SJCRH30 (cell line): ENCODE measurements around the gene MLLT3. TPM values are rescaled to one million over a fixed set of nuclear protein-coding genes. Genes with fewer than 3 reads are reported as not detected.
"Not testable (repeated sequence)": the region's sequence is repeated elsewhere in the genome, so short reads cannot be mapped to it uniquely, and the experiment has no call there.

Experiments
- DNase-seq, 2 experiments: peaks; one replicate each; pipeline ENCODE4 v3.0.0-alpha.2; 2015 to 2020
- H3K27ac ChIP-seq: fragments of 250-450 bp; sonication (Bioruptor Pico); 2 replicates; pipeline ENCODE4 v1.5.1; 2020; ENCODE audit warnings: mild to moderate bottlenecking, moderate library complexity
- H3K27me3 ChIP-seq: fragments of 250-450 bp; sonication (Bioruptor Pico); 2 replicates; pipeline ENCODE4 v1.5.1; 2020; ENCODE audit warnings: mild to moderate bottlenecking, moderate library complexity
- H3K36me3 ChIP-seq: fragments of 250-450 bp; sonication (Bioruptor Pico); 2 replicates; pipeline ENCODE4 v1.5.1; 2020; ENCODE audit warnings: mild to moderate bottlenecking, moderate library complexity
- H3K4me1 ChIP-seq: fragments of 250-450 bp; sonication (Bioruptor Pico); 2 replicates; pipeline ENCODE4 v1.5.1; 2020; ENCODE audit warnings: mild to moderate bottlenecking, moderate library complexity
- H3K4me3 ChIP-seq: fragments of 250-450 bp; sonication (Bioruptor Pico); 2 replicates; pipeline ENCODE4 v1.5.1; 2020; ENCODE audit warnings: mild to moderate bottlenecking, moderate library complexity
- H3K9me3 ChIP-seq: fragments of 250-450 bp; sonication (Bioruptor Pico); replicated peaks from 2 replicates; pipeline ENCODE4 v1.5.1; 2020; ENCODE audit warnings: mild to moderate bottlenecking, moderate library complexity
- total RNA-seq: library from RNA; depleted of rRNA; stranded (reverse); fragments of >200 nt; shearing (Covaris generic); gene quantifications from 2 replicates; pipeline ENCODE4 v1.2.3, GENCODE V29; 2014; rRNA removed

The MLLT3 gene
- total RNA-seq = 26.6 and 30.9 TPM in 2 replicates

DNA sequence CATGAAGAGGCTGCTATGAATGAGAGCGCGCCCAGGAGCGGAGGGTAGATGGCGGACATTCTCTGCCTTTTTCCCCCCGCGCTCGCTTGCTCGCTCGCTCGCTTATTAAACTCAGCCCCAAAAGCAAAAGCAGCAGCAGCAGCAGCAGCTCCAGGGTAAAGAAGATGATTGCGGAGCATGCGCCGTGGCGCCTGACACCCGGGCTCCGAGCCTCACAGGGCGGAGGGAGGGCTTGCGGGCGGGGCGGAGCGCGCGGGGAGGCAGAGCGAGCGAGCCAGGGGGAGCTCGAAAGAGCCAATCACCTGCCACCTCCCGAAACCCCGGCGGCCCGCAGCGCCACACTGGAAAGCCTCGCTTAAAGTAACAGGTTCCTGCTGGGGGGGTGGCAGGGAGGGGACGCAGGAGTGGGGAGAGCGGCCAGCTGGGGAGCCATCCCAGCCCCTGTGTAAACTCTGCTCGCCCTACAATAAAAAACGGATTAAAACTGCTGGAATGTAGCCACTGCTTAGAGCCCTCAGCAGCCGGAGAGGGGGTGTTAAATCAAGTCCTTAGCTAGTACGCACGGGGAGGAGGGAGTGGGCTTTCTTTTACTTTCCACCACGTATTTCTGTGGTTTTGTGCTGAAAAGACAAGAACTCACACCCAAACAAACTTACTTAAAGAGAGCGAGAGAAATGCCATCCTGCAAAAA lies at the start of gene MLLT3:
MLLT3 (minus strand) TSS at position 170 of the 691 bp plus-strand sequence.
- peak within 1 kb of the TSS; percentile 99 for H3K4me3 ChIP-seq
- no peaks in the 10 kb centered on the region for H3K36me3 ChIP-seq
- no peaks in the 10 kb centered on the region for H3K4me1 ChIP-seq
- H3K27ac ChIP-seq = peak within 1 kb of the TSS; percentile 85
- no peaks in the 10 kb centered on the region for H3K9me3 ChIP-seq
- H3K27me3 ChIP-seq = no peaks in the 10 kb centered on the region
- peak; percentile 94 to 95 for DNase-seq

DNA sequence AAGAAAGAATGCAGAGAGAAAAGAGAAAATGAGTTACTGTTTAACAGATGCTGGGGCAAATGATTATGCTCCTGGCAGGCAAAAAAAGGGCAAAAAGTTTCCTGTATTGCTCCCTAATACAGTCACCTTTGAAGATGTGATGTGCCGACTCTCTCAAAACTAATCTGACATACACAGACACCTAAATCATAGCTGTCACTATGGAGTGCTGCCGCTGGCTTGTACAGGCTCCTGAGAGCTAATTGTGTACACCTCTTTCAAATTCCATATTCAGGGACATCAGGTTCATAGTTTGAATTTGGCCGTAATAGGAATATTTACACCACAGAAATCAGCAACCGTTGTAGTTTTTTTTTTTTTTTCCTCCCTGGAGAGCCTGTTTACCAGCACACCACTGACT lies 49.3 kb upstream of the MLLT3 start:
- peaks cover 4% of the 10 kb centered on the region for H3K27me3 ChIP-seq
- no peak overlapping the region for H3K27ac ChIP-seq
- DNase-seq = no peak
- no peaks in the 10 kb centered on the region for H3K4me1 ChIP-seq
- no peaks in the 10 kb centered on the region for H3K9me3 ChIP-seq
- H3K4me3 ChIP-seq = no peak overlapping the region
- no peaks in the 10 kb centered on the region for H3K36me3 ChIP-seq

DNA sequence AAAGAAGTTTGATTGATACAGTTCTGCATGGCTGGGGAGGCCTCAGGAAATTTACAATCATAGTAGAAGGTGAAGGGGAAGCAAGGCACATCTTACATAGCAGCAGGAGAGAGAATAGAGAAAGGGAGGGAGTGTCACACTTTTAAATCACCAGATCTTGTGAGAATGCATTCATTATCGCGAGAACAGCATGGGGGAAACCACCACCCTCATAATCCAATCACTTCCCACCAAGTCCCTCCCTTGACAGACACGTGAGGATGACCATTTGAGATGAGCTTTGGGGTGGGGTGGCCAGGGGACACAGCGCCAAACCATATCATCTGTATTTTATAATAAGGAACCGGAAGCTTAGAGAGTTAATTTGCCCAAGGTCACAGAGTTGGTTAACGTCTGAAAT lies 48.1 kb upstream of the MLLT3 start:
- DNase-seq = no peak
- no peak overlapping the region for H3K4me3 ChIP-seq
- peaks cover 4% of the 10 kb centered on the region for H3K27me3 ChIP-seq
- no peaks in the 10 kb centered on the region for H3K36me3 ChIP-seq
- H3K4me1 ChIP-seq = no peaks in the 10 kb centered on the region
- no peak overlapping the region for H3K27ac ChIP-seq
- H3K9me3 ChIP-seq = no peaks in the 10 kb centered on the region

DNA sequence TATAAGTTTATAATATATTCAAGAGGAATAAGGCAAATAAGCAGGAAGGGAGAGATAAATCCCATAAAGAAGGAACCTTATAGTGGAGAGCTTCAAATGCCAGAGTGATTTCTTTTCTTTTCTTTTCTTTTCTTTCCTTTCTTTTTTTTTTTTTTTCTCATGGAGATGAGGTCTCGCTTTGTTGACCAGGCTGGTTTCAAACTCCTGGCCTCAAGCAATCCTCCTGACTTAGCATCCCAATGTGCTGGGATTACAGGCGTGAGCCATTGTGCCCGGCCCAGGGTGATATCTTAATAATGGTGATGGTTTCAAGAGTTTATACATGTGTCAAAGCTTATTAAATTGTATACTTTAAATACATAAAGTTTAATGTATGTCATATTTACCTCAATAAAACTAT lies 42.2 kb upstream of the MLLT3 start:
- Histone ChIP-seq H3K27ac (no peak overlapping the region), H3K4me3 (no peak overlapping the region), H3K9me3 (no peaks in the 10 kb centered on the region), H3K4me1 (peaks cover 4% of the 10 kb centered on the region; the same call in 1 of the 2 replicates), H3K27me3 (peaks cover 4% of the 10 kb centered on the region), H3K36me3 (no peaks in the 10 kb centered on the region)
- no peak for DNase-seq

DNA sequence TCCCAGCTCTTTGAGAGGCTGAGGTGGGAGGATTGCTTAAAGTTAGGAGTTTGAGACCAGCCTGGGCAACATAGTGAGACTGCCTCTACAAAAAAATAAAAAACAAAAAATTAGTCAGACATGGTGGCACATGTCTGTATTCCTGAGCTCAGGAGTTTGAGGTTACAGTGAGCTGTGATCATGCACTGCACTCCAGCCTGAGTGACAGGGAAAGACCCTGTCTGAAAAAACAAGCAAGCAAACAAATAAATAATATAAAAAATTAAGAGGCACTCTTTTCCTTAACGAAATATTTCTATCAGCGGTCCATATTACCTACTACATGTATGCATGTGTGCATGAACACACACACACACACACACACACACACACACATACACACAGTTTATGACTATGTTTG lies 40.8 kb upstream of the MLLT3 start:
- no peak overlapping the region for H3K27ac ChIP-seq
- no peak for DNase-seq
- H3K9me3 ChIP-seq = no peaks in the 10 kb centered on the region
- H3K36me3 ChIP-seq = no peaks in the 10 kb centered on the region
- peaks cover 4% of the 10 kb centered on the region; the same call in 1 of the 2 replicates for H3K4me1 ChIP-seq
- no peak overlapping the region for H3K4me3 ChIP-seq
- H3K27me3 ChIP-seq = peaks cover 4% of the 10 kb centered on the region

DNA sequence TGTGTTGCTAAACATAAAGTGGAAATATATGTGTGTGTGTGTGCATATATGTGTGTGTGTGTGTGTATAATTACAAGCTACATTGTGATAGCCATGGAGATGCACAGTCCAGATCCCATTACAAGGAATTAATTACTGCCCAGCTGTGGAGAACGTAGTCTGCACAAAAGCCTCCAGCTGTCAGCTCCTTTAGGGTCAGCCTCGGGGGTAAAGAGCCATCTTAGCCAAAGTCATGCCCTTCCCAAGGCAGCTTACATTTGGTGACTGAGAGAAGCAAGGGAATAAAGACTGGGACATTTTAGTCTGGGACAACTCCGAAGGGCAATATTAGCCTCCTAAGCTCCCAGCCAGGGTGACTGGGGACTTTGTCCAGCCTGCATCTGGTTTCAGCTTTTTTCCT lies 39.9 kb upstream of the MLLT3 start:
- Histone ChIP-seq H3K4me3 (no peak overlapping the region), H3K27ac (no peak overlapping the region), H3K36me3 (no peaks in the 10 kb centered on the region), H3K27me3 (no peaks in the 10 kb centered on the region; the same call in 1 of the 2 replicates), H3K9me3 (no peaks in the 10 kb centered on the region), H3K4me1 (peaks cover 4% of the 10 kb centered on the region; the same call in 1 of the 2 replicates)
- DNase-seq = peak; percentile 30 to 56

DNA sequence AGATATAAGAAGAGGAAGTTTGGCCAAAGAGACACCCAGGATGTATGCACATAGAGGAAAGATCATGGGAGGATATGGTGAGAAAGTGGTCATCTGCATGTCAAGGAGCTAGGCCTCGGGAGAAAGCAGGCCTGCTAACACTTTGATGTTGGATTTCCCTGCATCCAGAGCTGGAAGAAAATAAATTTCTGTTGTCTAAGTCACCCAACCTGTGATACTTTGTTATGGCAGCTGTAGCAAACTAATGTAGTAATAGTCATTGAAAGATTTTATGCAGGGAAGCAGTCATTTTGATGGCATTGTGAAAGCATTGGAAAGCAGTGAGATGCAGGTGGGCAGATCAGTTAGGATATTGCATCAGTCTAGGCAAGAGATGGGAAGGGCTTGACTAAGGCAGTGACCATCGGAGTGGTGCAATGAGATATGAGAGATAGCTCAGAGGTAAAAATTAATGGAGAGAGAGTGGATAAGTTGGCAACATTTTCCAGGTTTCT lies 37.2 kb upstream of the MLLT3 start:
- H3K4me1 ChIP-seq = peaks cover 4% of the 10 kb centered on the region; the same call in 1 of the 2 replicates
- H3K4me3 ChIP-seq = no peak overlapping the region
- no peaks in the 10 kb centered on the region for H3K36me3 ChIP-seq
- H3K27ac ChIP-seq = no peak overlapping the region
- no peaks in the 10 kb centered on the region; the same call in 1 of the 2 replicates for H3K27me3 ChIP-seq
- DNase-seq = no peak
- H3K9me3 ChIP-seq = no peaks in the 10 kb centered on the region

DNA sequence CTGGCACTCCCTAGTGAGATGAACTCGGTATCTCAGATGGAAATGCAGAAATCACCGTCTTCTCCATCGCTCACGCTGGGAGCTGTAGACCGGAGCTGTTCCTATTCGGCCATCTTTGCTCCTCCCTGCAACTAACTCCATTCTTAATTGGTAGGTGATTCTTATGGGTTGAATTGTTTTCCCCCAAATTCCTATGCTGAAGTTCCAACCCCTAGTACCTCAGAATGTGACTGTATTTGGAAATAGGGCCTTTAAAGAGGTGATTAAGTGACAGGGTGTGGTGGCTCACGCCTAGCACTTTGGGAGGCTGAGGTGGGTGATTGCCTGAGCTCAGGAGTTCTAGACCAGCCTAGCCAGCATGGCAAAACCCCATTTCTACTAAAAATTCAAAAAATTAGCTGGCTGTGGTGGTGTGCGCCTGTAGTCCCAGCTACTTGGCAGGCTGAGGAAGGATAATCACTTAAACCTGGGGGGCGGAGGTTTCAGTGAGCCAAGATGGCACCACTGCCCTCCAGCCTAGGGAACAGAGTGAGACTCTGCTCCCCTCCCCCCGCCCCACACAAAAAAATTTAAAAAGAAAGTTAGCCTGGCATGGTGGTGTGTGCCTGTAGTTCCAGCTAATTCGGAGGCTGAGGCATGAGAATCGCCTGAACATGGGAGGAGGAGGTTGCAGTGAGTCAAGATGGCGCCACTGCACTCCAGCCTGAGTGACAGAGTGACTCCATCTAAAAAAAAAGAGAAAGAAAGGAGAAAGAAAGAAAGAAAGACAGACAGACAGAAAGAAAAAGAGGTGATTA lies 36.6 kb upstream of the MLLT3 start:
- DNase-seq = no peak
- Histone ChIP-seq H3K27me3 (no peaks in the 10 kb centered on the region; the same call in 1 of the 2 replicates), H3K9me3 (no peaks in the 10 kb centered on the region), H3K4me1 (peaks cover 4% of the 10 kb centered on the region; the same call in 1 of the 2 replicates), H3K4me3 (peak overlapping the region; percentile 58), H3K27ac (no peak overlapping the region), H3K36me3 (no peaks in the 10 kb centered on the region)

DNA sequence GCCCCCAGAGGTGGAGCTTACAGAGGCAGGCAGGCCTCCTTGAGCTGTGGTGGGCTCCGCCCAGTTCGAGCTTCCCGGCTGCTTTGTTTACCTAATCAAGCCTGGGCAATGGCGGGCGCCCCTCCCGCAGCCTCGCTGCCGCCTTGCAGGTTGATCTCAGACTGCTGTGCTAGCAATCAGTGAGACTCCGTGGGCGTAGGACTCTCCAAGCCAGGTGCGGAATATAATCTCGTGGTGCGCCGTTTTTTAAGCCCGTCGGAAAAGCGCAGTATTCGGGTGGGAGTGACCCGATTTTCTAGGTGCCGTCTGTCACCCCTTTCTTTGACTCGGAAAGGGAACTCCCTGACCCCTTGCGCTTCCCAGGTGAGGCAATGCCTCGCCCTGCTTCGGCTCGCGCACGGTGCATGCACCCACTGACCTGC lies 36.0 kb upstream of the MLLT3 start:
- H3K27ac ChIP-seq, H3K9me3 ChIP-seq: not testable (repeated sequence)

DNA sequence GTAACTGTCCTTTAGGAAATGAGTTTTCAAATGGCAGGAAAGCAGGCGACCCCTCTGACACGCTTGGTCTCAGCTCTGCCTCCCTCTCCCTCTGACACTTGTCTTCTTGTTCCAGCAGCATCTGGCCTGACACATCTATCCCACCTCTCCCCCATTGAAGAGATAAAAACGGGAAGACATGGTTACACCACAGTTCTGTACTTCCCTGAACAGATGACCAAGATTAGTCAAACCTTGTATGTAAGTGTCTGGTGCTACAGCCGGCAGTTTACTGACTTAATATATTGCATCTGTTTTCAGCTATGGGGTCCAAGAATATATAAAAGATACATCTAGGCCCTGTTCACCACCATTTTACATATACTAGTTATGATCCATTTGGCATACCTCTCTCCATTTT lies 29.6 kb upstream of the MLLT3 start:
- Histone ChIP-seq H3K36me3 (no peaks in the 10 kb centered on the region), H3K27ac (no peak overlapping the region), H3K4me1 (no peaks in the 10 kb centered on the region), H3K4me3 (no peak overlapping the region), H3K9me3 (no peaks in the 10 kb centered on the region), H3K27me3 (no peaks in the 10 kb centered on the region)
- DNase-seq = no peak

More for the DNA sequence above, 36.0 kb upstream of the MLLT3 start:
- not testable (repeated sequence) for H3K36me3 ChIP-seq, H3K27me3 ChIP-seq, H3K4me1 ChIP-seq, DNase-seq
- H3K4me3 ChIP-seq = peak overlapping the region; percentile 58

DNA sequence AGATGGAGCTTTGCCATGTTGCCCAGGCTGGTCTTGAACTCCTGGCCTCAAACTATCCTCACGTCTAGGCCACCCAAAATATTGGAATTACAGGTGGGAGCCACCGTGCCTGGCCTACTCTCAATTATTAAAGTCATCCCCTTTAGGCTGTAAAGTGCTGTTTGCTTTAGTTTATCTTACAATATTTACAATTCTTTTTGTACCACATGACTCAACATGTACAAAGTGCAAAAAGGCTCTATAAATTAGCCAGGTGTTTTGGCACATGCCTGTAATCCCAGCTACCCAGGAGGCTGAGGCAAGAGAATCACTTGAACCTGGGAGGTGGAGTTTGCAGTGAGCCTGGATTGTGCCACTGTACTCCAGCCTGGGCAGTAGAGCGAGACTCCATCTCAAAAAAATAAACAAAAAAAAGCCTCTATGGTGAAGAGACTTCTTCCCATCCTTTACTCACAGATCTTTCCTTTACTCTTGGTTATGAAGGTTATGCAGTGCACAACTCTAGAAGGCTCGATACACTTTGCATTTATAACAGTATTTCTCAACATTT lies 28.5 kb upstream of the MLLT3 start:
- Histone ChIP-seq H3K36me3 (no peaks in the 10 kb centered on the region), H3K27me3 (no peaks in the 10 kb centered on the region), H3K4me3 (no peak overlapping the region), H3K4me1 (no peaks in the 10 kb centered on the region), H3K27ac (no peak overlapping the region), H3K9me3 (no peaks in the 10 kb centered on the region)
- no peak for DNase-seq

DNA sequence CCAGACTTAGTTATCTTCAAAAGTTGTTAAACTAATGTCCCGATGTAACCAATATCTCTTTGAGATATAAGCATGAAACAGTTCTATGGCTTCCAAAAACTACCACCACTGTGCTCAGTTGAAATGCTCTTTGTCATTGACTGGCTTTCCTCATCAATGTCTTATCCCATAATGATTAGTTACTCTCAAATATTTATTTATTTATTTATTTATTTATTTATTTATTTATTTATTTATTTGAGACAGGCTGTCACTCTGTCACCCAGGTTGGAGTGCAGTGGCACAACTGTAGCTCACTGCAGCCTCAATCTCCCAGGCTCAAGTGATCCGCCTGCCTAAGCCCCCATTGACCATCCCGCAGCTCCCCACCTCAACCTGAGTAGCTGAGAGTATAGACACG lies 28.0 kb upstream of the MLLT3 start:
- no peaks in the 10 kb centered on the region for H3K9me3 ChIP-seq
- no peaks in the 10 kb centered on the region for H3K27me3 ChIP-seq
- no peaks in the 10 kb centered on the region for H3K4me1 ChIP-seq
- H3K36me3 ChIP-seq = no peaks in the 10 kb centered on the region
- H3K4me3 ChIP-seq = no peak overlapping the region
- no peak overlapping the region for H3K27ac ChIP-seq
- DNase-seq = no peak

DNA sequence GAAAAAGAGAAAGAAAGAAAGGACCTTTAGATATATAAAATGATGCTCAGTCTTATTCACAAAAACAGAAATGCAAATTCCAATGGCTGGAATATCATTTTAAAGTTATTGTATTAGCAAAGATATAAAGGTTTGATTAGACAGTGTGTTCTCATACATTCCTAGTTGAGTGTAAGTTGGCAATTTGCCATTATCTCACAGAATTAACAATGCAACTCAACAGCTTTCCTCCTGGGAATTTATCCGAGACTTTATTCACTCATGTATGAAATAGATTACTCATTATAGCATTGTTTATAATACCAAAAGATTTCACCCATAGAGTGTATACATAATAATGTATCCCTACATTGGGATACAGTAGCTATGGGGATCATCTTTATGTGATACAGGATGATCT lies 27.1 kb upstream of the MLLT3 start:
- H3K27ac ChIP-seq = no peak overlapping the region
- no peaks in the 10 kb centered on the region for H3K36me3 ChIP-seq
- no peak for DNase-seq
- no peaks in the 10 kb centered on the region for H3K4me1 ChIP-seq
- H3K27me3 ChIP-seq = no peaks in the 10 kb centered on the region
- H3K4me3 ChIP-seq = no peak overlapping the region
- no peaks in the 10 kb centered on the region for H3K9me3 ChIP-seq

DNA sequence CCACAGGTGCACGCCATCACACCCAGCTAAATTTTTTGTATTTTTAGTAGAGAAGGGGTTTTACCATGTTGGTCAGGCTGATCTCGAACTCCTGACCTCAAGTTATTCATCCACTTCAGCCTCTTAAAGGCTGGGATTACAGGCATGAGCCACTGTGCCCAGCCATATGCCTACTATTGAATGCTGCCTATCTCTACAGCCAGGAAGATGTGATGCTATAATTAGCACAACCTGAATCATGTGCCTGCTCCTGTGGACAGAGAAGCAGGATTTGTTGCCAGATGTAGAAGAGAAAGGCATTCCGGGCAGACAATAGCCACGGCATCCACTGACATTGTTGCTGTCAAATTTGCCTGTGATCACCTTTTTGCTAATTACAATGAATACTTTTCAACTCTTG lies 24.4 kb upstream of the MLLT3 start:
- Histone ChIP-seq H3K36me3 (no peaks in the 10 kb centered on the region), H3K9me3 (no peaks in the 10 kb centered on the region), H3K4me1 (no peaks in the 10 kb centered on the region), H3K27ac (no peak overlapping the region), H3K4me3 (no peak overlapping the region), H3K27me3 (no peaks in the 10 kb centered on the region)
- DNase-seq = no peak

DNA sequence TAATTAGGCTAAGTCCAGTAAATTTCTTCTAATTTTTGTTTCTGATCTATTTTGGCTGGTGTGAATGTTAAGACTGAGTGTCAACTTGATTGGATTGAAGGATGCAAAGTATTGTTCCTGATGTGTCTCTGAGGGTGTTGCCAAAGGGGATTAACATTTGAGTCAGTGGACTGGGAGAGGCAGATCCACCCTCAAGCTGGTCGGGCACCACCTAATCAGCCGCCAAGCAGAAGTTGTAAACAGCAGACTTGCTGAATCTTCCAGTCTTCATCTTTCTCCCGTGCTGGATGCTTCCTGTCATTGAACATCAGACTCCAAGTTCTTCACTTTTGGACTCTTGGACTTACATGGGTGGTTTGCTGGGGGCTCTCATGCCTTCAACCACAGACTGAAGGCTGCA lies 21.4 kb upstream of the MLLT3 start:
- Histone ChIP-seq H3K36me3 (no peaks in the 10 kb centered on the region), H3K27me3 (no peaks in the 10 kb centered on the region), H3K9me3 (no peaks in the 10 kb centered on the region), H3K4me1 (peaks cover 11% of the 10 kb centered on the region), H3K27ac (no peak overlapping the region), H3K4me3 (no peak overlapping the region)
- DNase-seq = no peak
